K562 (cell line): Measurements from ENCODE around the gene GPR3. TPM values are rescaled to one million over a fixed set of nuclear protein-coding genes. Genes with fewer than 3 reads are reported as not detected.
A peak's percentile ranks its signal among the peaks of the same experiment; 100 is the strongest.

ENCODE experiments used
- ARID2 ChIP-seq: fragments of 450-650 bp; IDR thresholded peaks from 2 replicates; pipeline ENCODE4 v1.6.1; 2017; ENCODE audit warnings: antibody characterized with exemption, mild to moderate bottlenecking
- GTF2F1 ChIP-seq: IDR thresholded peaks from 2 replicates; pipeline ENCODE4 v1.6.1; 2011; ENCODE audit warnings: low read depth, low read length, improper control_type of control experiment
- HOXB6 ChIP-seq: fragments of 250-450 bp; sonication (Bioruptor Pico); IDR thresholded peaks from 2 replicates; pipeline ENCODE4 v1.5.1; 2022; ENCODE audit warnings: mild to moderate bottlenecking, borderline replicate concordance
- NR3C1 ChIP-seq: sonication (generic); formaldehyde crosslinking; IDR thresholded peaks from 2 replicates; pipeline ENCODE4 v1.8.1; 2022; ENCODE audit warnings: missing genetic modification reagents
- PHTF2 ChIP-seq: fragments of 250-450 bp; sonication (Bioruptor Pico); IDR thresholded peaks from 2 replicates; pipeline ENCODE4 v1.5.0; 2021; ENCODE audit warnings: mild to moderate bottlenecking
- POLR2AphosphoS5 ChIP-seq: IDR thresholded peaks from 2 replicates; pipeline ENCODE4 v1.6.1; 2011; ENCODE audit warnings: mild to moderate bottlenecking, low read depth, low read length, moderate library complexity; ENCODE audit not compliant: control insufficient read depth, insufficient read depth
- RFX1 ChIP-seq: fragments of 450-650 bp; IDR thresholded peaks from 2 replicates; pipeline ENCODE4 v1.6.1; 2016; ENCODE audit warnings: mild to moderate bottlenecking, moderate library complexity
- SMARCC2 ChIP-seq: fragments of 450-650 bp; IDR thresholded peaks from 2 replicates; pipeline ENCODE4 v1.6.1; 2017; ENCODE audit warnings: antibody characterized with exemption, moderate library complexity, mild to moderate bottlenecking, low read depth
- SPI1 ChIP-seq: IDR thresholded peaks from 2 replicates; pipeline ENCODE4 v1.6.1; 2011; ENCODE audit warnings: low read depth, low read length, control low read depth, borderline replicate concordance
- ZNF263 ChIP-seq: sonication (generic); formaldehyde crosslinking; IDR thresholded peaks from 2 replicates; pipeline ENCODE4 v1.8.0; 2022; ENCODE audit warnings: mild to moderate bottlenecking, missing genetic modification reagents, borderline replicate concordance
- ZNF707 ChIP-seq: fragments of 250-450 bp; sonication (Bioruptor Pico); conservative IDR thresholded peaks from 2 replicates; pipeline ENCODE4 v1.8.0; 2022; ENCODE audit warnings: inconsistent platforms, mild to moderate bottlenecking, moderate library complexity
- polyA plus RNA-seq, 8 experiments: library from polyadenylated mRNA; depleted of rRNA in 4 of 8; stranded (reverse) in 5 of 8; unstranded in 3 of 8; fragments of >200 nt; fragmentation: Nextera tagmentation in 2 of 8; fragmentation: Illumina TruSeq in 1 of 8; extraction: Ambion mirVana in 2 of 8; extraction: Trizol in 1 of 8; gene quantifications; 2 replicates each; pipeline versions ENCODE4 v1.2.1 to v1.2.3, GENCODE V29; 2011 to 2014; ENCODE audit warnings: inconsistent platforms in 1 of 8, missing spikeins in 1 of 8
- total RNA-seq, 7 experiments: library from RNA; depleted of rRNA in 6 of 7; stranded (reverse); fragments of >200 nt in 6 of 7; fragmentation: Illumina TruSeq in 2 of 7; extraction: Trizol in 2 of 7; gene quantifications; 2 replicates each; pipeline versions ENCODE4 v1.2.1 to v1.2.3, GENCODE V29; 2011 to 2021; ENCODE audit warnings: low replicate concordance in 1 of 7
- TF ChIP-seq, protein P1 (sequence below), 3 experiments: IDR thresholded peaks in 2 of 3; conservative IDR thresholded peaks in 1 of 3; 2 replicates each; pipeline ENCODE4 v1.5.1; 2011 to 2012; ENCODE audit warnings: low read length in 3 of 3, mild to moderate bottlenecking in 3 of 3, control low read depth in 2 of 3, improper control_type of control experiment in 1 of 3, inconsistent platforms in 1 of 3, low read depth in 1 of 3, mixed read lengths in 1 of 3, moderate library complexity in 1 of 3; ENCODE audit not compliant: insufficient read depth in 2 of 3
- TF ChIP-seq, protein P2 (sequence below): sonication (generic); formaldehyde crosslinking; IDR thresholded peaks from 2 replicates; pipeline ENCODE4 v1.8.0; 2022; ENCODE audit warnings: missing genetic modification reagents, mild to moderate bottlenecking, borderline replicate concordance
- TF ChIP-seq, protein P3 (sequence below): sonication (generic); formaldehyde crosslinking; IDR thresholded peaks from 2 replicates; pipeline ENCODE4 v1.8.1; 2023; ENCODE audit warnings: mild to moderate bottlenecking, missing genetic modification reagents
- TF ChIP-seq, protein P4 (sequence below): fragments of 150-350 bp; IDR thresholded peaks from 2 replicates; pipeline ENCODE4 v1.6.1; 2014; ENCODE audit warnings: low read depth, mild to moderate bottlenecking, low read length, borderline replicate concordance
- TF ChIP-seq, protein P5 (sequence below): sonication (generic); formaldehyde crosslinking; IDR thresholded peaks from 2 replicates; pipeline ENCODE4 v1.8.1; 2023; ENCODE audit warnings: mild to moderate bottlenecking, missing genetic modification reagents, moderate library complexity

Gene GPR3
- total and polyA plus RNA-seq, 9 of the 15 experiments (the other 6 are each of a cell fraction or from before 2014, with no cell fraction given) = 0.24 to 11.5 (median 3.7) TPM

DNA sequence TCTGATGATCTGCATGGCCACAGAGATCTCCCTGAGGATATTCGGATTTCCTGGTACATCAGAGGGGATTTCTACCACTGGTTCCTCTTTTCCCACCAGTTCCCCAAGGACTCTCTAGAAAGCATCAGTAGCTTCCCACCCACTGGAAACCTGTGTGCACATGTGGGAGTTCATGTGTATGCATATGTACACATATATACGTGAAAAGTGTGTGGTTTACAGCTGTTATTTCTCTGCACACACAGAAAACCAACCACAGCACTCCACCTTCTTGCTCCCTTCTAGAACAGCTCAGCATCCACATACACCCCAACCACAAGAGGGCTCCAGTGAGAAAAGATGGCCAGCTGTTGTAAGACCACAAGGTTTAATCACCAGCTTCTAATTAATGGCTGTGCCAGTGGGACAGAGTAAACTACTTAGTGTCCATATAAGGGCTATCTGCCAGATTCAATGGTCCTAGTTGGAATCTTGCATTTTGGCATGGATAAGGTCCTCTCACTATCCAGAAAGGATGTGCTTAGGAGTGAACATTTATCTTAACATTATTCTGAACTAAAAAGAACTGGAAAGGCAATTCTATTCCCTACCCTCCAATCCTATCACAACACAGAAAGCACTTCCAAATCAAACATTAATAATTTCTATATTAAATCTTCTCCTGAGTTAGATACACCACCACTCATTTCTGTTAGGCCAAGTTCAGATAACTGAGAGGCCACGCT is 24.1 kb downstream of the GPR3 start (continued):
- TF ChIP-seq RFX1 (no peak), HOXB6 (CRISPR knock-in tag) (no peak), ARID2 (no peak), POLR2AphosphoS5 (0 out of 2 replicates have a peak, but pooled peaks have one; percentile 14), SPI1 (0 out of 2 replicates have a peak, but pooled peaks have one; percentile 22), ZNF707 (CRISPR knock-in tag) (no peak), SMARCC2 (no peak), ZNF263 (CRISPR knock-in tag) (peak; percentile 43; the same call in 1 of the 2 replicates), NR3C1 (CRISPR knock-in tag) (no peak), PHTF2 (CRISPR knock-in tag) (no peak), GTF2F1 (no peak)
- TF ChIP-seq, protein P1, sequence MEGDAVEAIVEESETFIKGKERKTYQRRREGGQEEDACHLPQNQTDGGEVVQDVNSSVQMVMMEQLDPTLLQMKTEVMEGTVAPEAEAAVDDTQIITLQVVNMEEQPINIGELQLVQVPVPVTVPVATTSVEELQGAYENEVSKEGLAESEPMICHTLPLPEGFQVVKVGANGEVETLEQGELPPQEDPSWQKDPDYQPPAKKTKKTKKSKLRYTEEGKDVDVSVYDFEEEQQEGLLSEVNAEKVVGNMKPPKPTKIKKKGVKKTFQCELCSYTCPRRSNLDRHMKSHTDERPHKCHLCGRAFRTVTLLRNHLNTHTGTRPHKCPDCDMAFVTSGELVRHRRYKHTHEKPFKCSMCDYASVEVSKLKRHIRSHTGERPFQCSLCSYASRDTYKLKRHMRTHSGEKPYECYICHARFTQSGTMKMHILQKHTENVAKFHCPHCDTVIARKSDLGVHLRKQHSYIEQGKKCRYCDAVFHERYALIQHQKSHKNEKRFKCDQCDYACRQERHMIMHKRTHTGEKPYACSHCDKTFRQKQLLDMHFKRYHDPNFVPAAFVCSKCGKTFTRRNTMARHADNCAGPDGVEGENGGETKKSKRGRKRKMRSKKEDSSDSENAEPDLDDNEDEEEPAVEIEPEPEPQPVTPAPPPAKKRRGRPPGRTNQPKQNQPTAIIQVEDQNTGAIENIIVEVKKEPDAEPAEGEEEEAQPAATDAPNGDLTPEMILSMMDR (IDR thresholded peaks at IDR 0.05 in 2 of 3, conservative IDR thresholded peaks at IDR 0.05 in 1 of 3; ENCODE audit: insufficient read depth in 2 of 3, low read depth in 1 of 3, low read length in 3 of 3) = peak; percentile 73 to 81 (median 77)
- TF ChIP-seq, protein P2, sequence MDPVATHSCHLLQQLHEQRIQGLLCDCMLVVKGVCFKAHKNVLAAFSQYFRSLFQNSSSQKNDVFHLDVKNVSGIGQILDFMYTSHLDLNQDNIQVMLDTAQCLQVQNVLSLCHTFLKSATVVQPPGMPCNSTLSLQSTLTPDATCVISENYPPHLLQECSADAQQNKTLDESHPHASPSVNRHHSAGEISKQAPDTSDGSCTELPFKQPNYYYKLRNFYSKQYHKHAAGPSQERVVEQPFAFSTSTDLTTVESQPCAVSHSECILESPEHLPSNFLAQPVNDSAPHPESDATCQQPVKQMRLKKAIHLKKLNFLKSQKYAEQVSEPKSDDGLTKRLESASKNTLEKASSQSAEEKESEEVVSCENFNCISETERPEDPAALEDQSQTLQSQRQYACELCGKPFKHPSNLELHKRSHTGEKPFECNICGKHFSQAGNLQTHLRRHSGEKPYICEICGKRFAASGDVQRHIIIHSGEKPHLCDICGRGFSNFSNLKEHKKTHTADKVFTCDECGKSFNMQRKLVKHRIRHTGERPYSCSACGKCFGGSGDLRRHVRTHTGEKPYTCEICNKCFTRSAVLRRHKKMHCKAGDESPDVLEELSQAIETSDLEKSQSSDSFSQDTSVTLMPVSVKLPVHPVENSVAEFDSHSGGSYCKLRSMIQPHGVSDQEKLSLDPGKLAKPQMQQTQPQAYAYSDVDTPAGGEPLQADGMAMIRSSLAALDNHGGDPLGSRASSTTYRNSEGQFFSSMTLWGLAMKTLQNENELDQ (CRISPR knock-in tag) = no peak
- TF ChIP-seq, protein P3, sequence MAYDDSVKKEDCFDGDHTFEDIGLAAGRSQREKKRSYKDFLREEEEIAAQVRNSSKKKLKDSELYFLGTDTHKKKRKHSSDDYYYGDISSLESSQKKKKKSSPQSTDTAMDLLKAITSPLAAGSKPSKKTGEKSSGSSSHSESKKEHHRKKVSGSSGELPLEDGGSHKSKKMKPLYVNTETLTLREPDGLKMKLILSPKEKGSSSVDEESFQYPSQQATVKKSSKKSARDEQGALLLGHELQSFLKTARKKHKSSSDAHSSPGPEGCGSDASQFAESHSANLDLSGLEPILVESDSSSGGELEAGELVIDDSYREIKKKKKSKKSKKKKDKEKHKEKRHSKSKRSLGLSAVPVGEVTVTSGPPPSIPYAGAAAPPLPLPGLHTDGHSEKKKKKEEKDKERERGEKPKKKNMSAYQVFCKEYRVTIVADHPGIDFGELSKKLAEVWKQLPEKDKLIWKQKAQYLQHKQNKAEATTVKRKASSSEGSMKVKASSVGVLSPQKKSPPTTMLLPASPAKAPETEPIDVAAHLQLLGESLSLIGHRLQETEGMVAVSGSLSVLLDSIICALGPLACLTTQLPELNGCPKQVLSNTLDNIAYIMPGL = no peak
- TF ChIP-seq, protein P4, sequence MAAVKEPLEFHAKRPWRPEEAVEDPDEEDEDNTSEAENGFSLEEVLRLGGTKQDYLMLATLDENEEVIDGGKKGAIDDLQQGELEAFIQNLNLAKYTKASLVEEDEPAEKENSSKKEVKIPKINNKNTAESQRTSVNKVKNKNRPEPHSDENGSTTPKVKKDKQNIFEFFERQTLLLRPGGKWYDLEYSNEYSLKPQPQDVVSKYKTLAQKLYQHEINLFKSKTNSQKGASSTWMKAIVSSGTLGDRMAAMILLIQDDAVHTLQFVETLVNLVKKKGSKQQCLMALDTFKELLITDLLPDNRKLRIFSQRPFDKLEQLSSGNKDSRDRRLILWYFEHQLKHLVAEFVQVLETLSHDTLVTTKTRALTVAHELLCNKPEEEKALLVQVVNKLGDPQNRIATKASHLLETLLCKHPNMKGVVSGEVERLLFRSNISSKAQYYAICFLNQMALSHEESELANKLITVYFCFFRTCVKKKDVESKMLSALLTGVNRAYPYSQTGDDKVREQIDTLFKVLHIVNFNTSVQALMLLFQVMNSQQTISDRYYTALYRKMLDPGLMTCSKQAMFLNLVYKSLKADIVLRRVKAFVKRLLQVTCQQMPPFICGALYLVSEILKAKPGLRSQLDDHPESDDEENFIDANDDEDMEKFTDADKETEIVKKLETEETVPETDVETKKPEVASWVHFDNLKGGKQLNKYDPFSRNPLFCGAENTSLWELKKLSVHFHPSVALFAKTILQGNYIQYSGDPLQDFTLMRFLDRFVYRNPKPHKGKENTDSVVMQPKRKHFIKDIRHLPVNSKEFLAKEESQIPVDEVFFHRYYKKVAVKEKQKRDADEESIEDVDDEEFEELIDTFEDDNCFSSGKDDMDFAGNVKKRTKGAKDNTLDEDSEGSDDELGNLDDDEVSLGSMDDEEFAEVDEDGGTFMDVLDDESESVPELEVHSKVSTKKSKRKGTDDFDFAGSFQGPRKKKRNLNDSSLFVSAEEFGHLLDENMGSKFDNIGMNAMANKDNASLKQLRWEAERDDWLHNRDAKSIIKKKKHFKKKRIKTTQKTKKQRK = no peak
- TF ChIP-seq, protein P5, sequence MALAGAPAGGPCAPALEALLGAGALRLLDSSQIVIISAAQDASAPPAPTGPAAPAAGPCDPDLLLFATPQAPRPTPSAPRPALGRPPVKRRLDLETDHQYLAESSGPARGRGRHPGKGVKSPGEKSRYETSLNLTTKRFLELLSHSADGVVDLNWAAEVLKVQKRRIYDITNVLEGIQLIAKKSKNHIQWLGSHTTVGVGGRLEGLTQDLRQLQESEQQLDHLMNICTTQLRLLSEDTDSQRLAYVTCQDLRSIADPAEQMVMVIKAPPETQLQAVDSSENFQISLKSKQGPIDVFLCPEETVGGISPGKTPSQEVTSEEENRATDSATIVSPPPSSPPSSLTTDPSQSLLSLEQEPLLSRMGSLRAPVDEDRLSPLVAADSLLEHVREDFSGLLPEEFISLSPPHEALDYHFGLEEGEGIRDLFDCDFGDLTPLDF (CRISPR knock-in tag) = no peak
